Cardiac muscle cell (in vitro differentiated cells and primary cell): ENCODE measurements around the gene ZNF628. TPM values are rescaled to one million over a fixed set of nuclear protein-coding genes. Genes with fewer than 3 reads are reported as not detected.
A peak's percentile ranks its signal among the peaks of the same experiment; 100 is the strongest.

Source experiments
- DNase-seq, 2 donors: peaks; one replicate each; pipeline versions ENCODE4 v3.0.0 to v3.0.0-alpha.2; 2010 to 2017; ENCODE audit warnings: low read depth in 1 of 2, low spot score in 1 of 2
- H3K27ac ChIP-seq: fragments of 200-600 bp; sonication (generic); 2 replicates; pipeline ENCODE4 v1.5.1; 2016
- H3K27me3 ChIP-seq: fragments of 200-600 bp; sonication (generic); 2 replicates; pipeline ENCODE4 v1.6.0; 2016; ENCODE audit warnings: control low read depth
- H3K36me3 ChIP-seq: fragments of 200-600 bp; sonication (generic); 2 replicates; pipeline ENCODE4 v1.5.1; 2016; ENCODE audit warnings: control low read depth
- H3K4me1 ChIP-seq: fragments of 200-600 bp; sonication (generic); 2 replicates; pipeline ENCODE4 v1.8.1; 2017; ENCODE audit warnings: low read depth, mild to moderate bottlenecking, mixed run types
- H3K4me3 ChIP-seq: fragments of 200-600 bp; sonication (generic); 2 replicates; pipeline ENCODE4 v1.5.1; 2016; ENCODE audit warnings: mild to moderate bottlenecking
- H3K9me3 ChIP-seq: fragments of 200-600 bp; sonication (generic); 2 replicates; pipeline ENCODE4 v1.5.1; 2017; ENCODE audit warnings: low read depth, mild to moderate bottlenecking, control low read depth
- CTCF ChIP-seq: IDR thresholded peaks from 2 replicates; pipeline ENCODE4 v1.5.1; 2012; ENCODE audit warnings: low read depth, mild to moderate bottlenecking, low read length
- polyA plus RNA-seq: library from polyadenylated mRNA; unstranded; fragments of >200 nt; fragmentation: Nextera tagmentation; extraction: Ambion mirVana; gene quantifications from 2 replicates; pipeline ENCODE4 v1.2.1, GENCODE V29; 2016
- total RNA-seq: library from RNA; depleted of rRNA; stranded (reverse); fragments of >200 nt; gene quantifications from 2 replicates; pipeline ENCODE4 v1.2.3, GENCODE V29; 2016

ZNF628 gene
- total and polyA plus RNA-seq, 2 experiments from 2014 or later, result 0.95 to 15.7 TPM

GRCh38 chr19:55482156-55482961, 5.9 kb downstream of the ZNF628 start:
- H3K36me3 ChIP-seq, result peaks cover 2% of the 10 kb centered on the region
- no peaks in the 10 kb centered on the region for H3K27me3 ChIP-seq
- no peak for TF ChIP-seq CTCF
- no peak overlapping the region for H3K27ac ChIP-seq
- H3K4me1 ChIP-seq, result peaks cover 14% of the 10 kb centered on the region
- DNase-seq, result no peak
- H3K9me3 ChIP-seq, result no peaks in the 10 kb centered on the region
- H3K4me3 ChIP-seq, result no peak overlapping the region

- Histone ChIP-seq H3K36me3 (peaks cover 2% of the 10 kb centered on the region), H3K4me3 (no peak overlapping the region), H3K9me3 (no peaks in the 10 kb centered on the region), H3K27me3 (no peaks in the 10 kb centered on the region), H3K4me1 (peaks cover 19% of the 10 kb centered on the region), H3K27ac (no peak overlapping the region)
- no peak for DNase-seq
- TF ChIP-seq CTCF, result no peak
These were observed 6.7 kb downstream of the ZNF628 start for GRCh38 chr19:55482967-55483705.

GRCh38 chr19:55483706-55484592, 7.5 kb downstream of the ZNF628 start:
- DNase-seq, result no peak
- no peak overlapping the region for H3K27ac ChIP-seq
- H3K4me3 ChIP-seq, result peak overlapping the region; percentile 87
- H3K9me3 ChIP-seq, result no peaks in the 10 kb centered on the region
- H3K27me3 ChIP-seq, result no peaks in the 10 kb centered on the region
- H3K36me3 ChIP-seq, result peaks cover 2% of the 10 kb centered on the region
- TF ChIP-seq CTCF, result no peak
- H3K4me1 ChIP-seq, result peaks cover 23% of the 10 kb centered on the region

- H3K36me3 ChIP-seq, result peaks cover 2% of the 10 kb centered on the region
- no peak for TF ChIP-seq CTCF
- H3K4me3 ChIP-seq, result peak within 1 kb of the TSS; percentile 87
- no peaks in the 10 kb centered on the region for H3K27me3 ChIP-seq
- peak; percentile 71 to 84 for DNase-seq
- peaks cover 23% of the 10 kb centered on the region for H3K4me1 ChIP-seq
- H3K9me3 ChIP-seq, result no peaks in the 10 kb centered on the region
- peak within 1 kb of the TSS; percentile 67 for H3K27ac ChIP-seq
These were observed 8.4 kb downstream of the ZNF628 start, which contains the start of gene NAT14 for GRCh38 chr19:55484593-55485438. NAT14 (plus strand) TSS chr19:55485188; CDS start chr19:55485709, 521 bp downstream.
